GM18861 (cell line): ENCODE data around the gene CNDP1.

Experiments
- ATAC-seq: cut with Tn5 transposase; IDR thresholded peaks from one replicate; pipeline ENCODE4 v1.9.1; 2021; ENCODE audit not compliant: unreplicated experiment

CNDP1 gene

GRCh38 chr18:74505776-74506175 is 28.5 kb upstream of the CNDP1 start:
- ATAC-seq, result no peak

GRCh38 chr18:74506448-74507084 is 27.7 kb upstream of the CNDP1 start:
- no peak for ATAC-seq

GRCh38 chr18:74507097-74507881 is 27.0 kb upstream of the CNDP1 start:
- no peak for ATAC-seq

GRCh38 chr18:74507927-74508326 is 26.4 kb upstream of the CNDP1 start:
- ATAC-seq, result no peak

GRCh38 chr18:74508366-74508765 is 25.9 kb upstream of the CNDP1 start:
- ATAC-seq, result no peak

- no peak for ATAC-seq
Observed at GRCh38 chr18:74508821-74509225, 25.5 kb upstream of the CNDP1 start.

- no peak for ATAC-seq
Observed at GRCh38 chr18:74509856-74510769, 24.2 kb upstream of the CNDP1 start.

GRCh38 chr18:74510770-74511095 is 23.6 kb upstream of the CNDP1 start:
- no peak for ATAC-seq

GRCh38 chr18:74511823-74512222 is 22.5 kb upstream of the CNDP1 start:
- ATAC-seq, result no peak

GRCh38 chr18:74512321-74513053 is 21.8 kb upstream of the CNDP1 start:
- no peak for ATAC-seq

GRCh38 chr18:74513149-74513882 is 21.0 kb upstream of the CNDP1 start:
- ATAC-seq, result no peak

GRCh38 chr18:74513883-74514205 is 20.5 kb upstream of the CNDP1 start:
- ATAC-seq, result no peak

GRCh38 chr18:74514860-74515495 is 19.3 kb upstream of the CNDP1 start:
- ATAC-seq, result no peak

- no peak for ATAC-seq
Observed at GRCh38 chr18:74515620-74516231, 18.6 kb upstream of the CNDP1 start.

- no peak for ATAC-seq
Observed at GRCh38 chr18:74516271-74517235, 17.7 kb upstream of the CNDP1 start.

- no peak for ATAC-seq
Observed at GRCh38 chr18:74517236-74517630, 17.1 kb upstream of the CNDP1 start.

- ATAC-seq, result no peak
Observed at GRCh38 chr18:74518456-74519295, 15.6 kb upstream of the CNDP1 start.
